Thyroid gland (tissue), 4 donors: ENCODE measurements around the gene BTRC. TPM values are rescaled to one million over a fixed set of nuclear protein-coding genes. Genes with fewer than 3 reads are reported as not detected.

ENCODE experiments used
- DNase-seq, 2 donors: peaks; one replicate each; pipeline ENCODE4 v3.0.0-alpha.2; 2019
- H3K27ac ChIP-seq, 3 donors: fragments of 200-600 bp; sonication (generic); 1 replicate in 2 of 3; 2 replicates in 1 of 3; pipeline ENCODE4 v1.5.1; 2016 to 2019; ENCODE audit warnings: mild to moderate bottlenecking in 1 of 3, moderate library complexity in 1 of 3
- H3K27me3 ChIP-seq: fragments of 200-600 bp; sonication (generic); one replicate; pipeline ENCODE4 v1.5.1; 2019
- H3K36me3 ChIP-seq, 2 donors: fragments of 200-600 bp; sonication (generic); one replicate each; pipeline ENCODE4 v1.5.1; 2016 to 2019
- H3K4me1 ChIP-seq, 2 donors: fragments of 200-600 bp; sonication (generic); one replicate each; pipeline ENCODE4 v1.5.1; 2017 to 2019
- H3K4me3 ChIP-seq, 3 donors: fragments of 200-600 bp; sonication (generic); replicated peaks in 1 of 3; 1 replicate in 2 of 3; 2 replicates in 1 of 3; pipeline ENCODE4 v1.5.1; 2016; ENCODE audit warnings: mild to moderate bottlenecking in 1 of 3
- H3K9me3 ChIP-seq: fragments of 200-600 bp; sonication (generic); one replicate; pipeline ENCODE4 v1.5.1; 2017
- CTCF ChIP-seq, 6 experiments: fragments of 200-600 bp in 3 of 6; fragments of 450-650 bp in 3 of 6; sonication (generic) in 3 of 6; IDR thresholded peaks; one replicate each; pipeline ENCODE4 v1.5.1; 2016 to 2019; ENCODE audit warnings: antibody characterized with exemption in 6 of 6, mild to moderate bottlenecking in 2 of 6, inconsistent platforms in 1 of 6, moderate library complexity in 1 of 6
- POLR2A ChIP-seq, 2 donors: fragments of 450-650 bp; IDR thresholded peaks; one replicate each; pipeline ENCODE4 v1.6.1; 2017; ENCODE audit warnings: antibody characterized with exemption in 2 of 2, mild to moderate bottlenecking in 2 of 2, moderate library complexity in 1 of 2
- WGBS, 2 donors: methylation state at CpG; one replicate each; pipeline ENCODE4 v1.1.5; 2017; 5-methylcytosine and 5-hydroxymethylcytosine counted together
- intact Hi-C: fragments of 100-400 bp; cut with DNase I; formaldehyde crosslinking; loops from one replicate; pipeline ENCODE4 v1.15.1; 2023
- total RNA-seq, 4 donors: library from RNA; depleted of rRNA; stranded (reverse); fragments of >200 nt; gene quantifications; one replicate each; pipeline ENCODE4 v1.2.3, GENCODE V29; 2016

The BTRC gene
- total RNA-seq, 4 donors from 2014 or later: 14.5 to 70.4 (median 22.7) TPM

GRCh38 chr10:101453318-101453717 lies 99.4 kb downstream of the BTRC start:
- 96 to 97% methylated on average over 1 of the region's 1 CpG for WGBS, 2 donors

GRCh38 chr10:101453791-101454718 lies 100.1 kb downstream of the BTRC start:
- Histone ChIP-seq H3K27ac (no peak overlapping the region), H3K9me3 (no peaks in the 10 kb centered on the region), H3K36me3 (no peaks in the 10 kb centered on the region), H3K27me3 (no peaks in the 10 kb centered on the region), H3K4me3 (no peak overlapping the region), H3K4me1 (no peaks in the 10 kb centered on the region)
- intact Hi-C loops: no loop called here
- no peak for TF ChIP-seq CTCF (IDR thresholded peaks at IDR 0.05)
- no peak for TF ChIP-seq POLR2A (IDR thresholded peaks at IDR 0.05)
- 89 to 92% methylated on average over 6 of the region's 6 CpGs for WGBS, 2 donors
- DNase-seq: no peak

More at GRCh38 chr10:101453318-101453717, 99.4 kb downstream of the BTRC start:
- TF ChIP-seq CTCF (IDR thresholded peaks at IDR 0.05): no peak
- TF ChIP-seq POLR2A (IDR thresholded peaks at IDR 0.05): no peak
- DNase-seq: no peak
- Histone ChIP-seq H3K36me3 (no peaks in the 10 kb centered on the region), H3K27me3 (no peaks in the 10 kb centered on the region), H3K4me3 (no peak overlapping the region), H3K27ac (no peak overlapping the region), H3K4me1 (no peaks in the 10 kb centered on the region), H3K9me3 (no peaks in the 10 kb centered on the region)
- intact Hi-C loops: no loop called here

DNA sequence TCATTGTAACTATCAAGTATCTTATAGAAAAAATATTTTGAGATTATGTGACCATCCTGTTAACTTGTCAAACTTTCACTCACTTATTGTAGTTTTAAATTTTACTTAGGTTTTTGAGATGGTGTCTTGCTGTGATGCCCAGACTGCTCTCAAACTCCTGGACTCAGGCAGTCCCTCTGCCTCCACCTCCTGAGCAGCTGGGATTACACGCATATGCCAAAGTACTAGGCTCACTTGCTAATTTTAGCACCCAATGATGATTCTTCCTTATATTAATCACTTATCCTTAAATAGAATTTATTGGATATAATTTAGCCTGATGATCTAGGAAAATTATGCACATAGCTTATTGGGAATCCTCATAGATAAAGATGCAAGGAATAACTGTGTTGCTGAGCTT lies 104.9 kb downstream of the BTRC start:
- H3K9me3 ChIP-seq: no peaks in the 10 kb centered on the region
- 96 to 98% methylated on average over 1 of the region's 1 CpG for WGBS, 2 donors
- no peak overlapping the region for H3K4me3 ChIP-seq
- intact Hi-C loops: no loop called here
- no peaks in the 10 kb centered on the region for H3K27me3 ChIP-seq
- no peaks in the 10 kb centered on the region for H3K36me3 ChIP-seq
- no peak for TF ChIP-seq POLR2A (IDR thresholded peaks at IDR 0.05)
- TF ChIP-seq CTCF (IDR thresholded peaks at IDR 0.05): no peak
- no peak overlapping the region for H3K27ac ChIP-seq
- no peak for DNase-seq
- H3K4me1 ChIP-seq: no peaks in the 10 kb centered on the region

GRCh38 chr10:101464082-101464481 lies 110.1 kb downstream of the BTRC start:
- intact Hi-C loops: no loop called here
- 93 to 95% methylated on average over 4 of the region's 4 CpGs for WGBS, 2 donors

More at GRCh38 chr10:101464082-101464481, 110.1 kb downstream of the BTRC start:
- Histone ChIP-seq H3K27ac (no peak overlapping the region), H3K4me3 (no peak overlapping the region), H3K4me1 (peaks cover 0 to 6% of the 10 kb centered on the region in 2 donors), H3K9me3 (no peaks in the 10 kb centered on the region), H3K27me3 (no peaks in the 10 kb centered on the region), H3K36me3 (no peaks in the 10 kb centered on the region)
- no peak for TF ChIP-seq POLR2A (IDR thresholded peaks at IDR 0.05)
- no peak for TF ChIP-seq CTCF (IDR thresholded peaks at IDR 0.05)
- DNase-seq: no peak
